Osteoblast (primary cell): ENCODE data around the gene SEC61A2. TPM values are rescaled to one million over a fixed set of nuclear protein-coding genes. Genes with fewer than 3 reads are reported as not detected.

Experiments used
- DNase-seq: peaks from one replicate; pipeline ENCODE4 v3.0.0; 2011; ENCODE audit warnings: low spot score, mixed read lengths; ENCODE audit not compliant: insufficient read length; ENCODE audit errors: missing footprints
- H2AFZ ChIP-seq: 2 replicates; pipeline ENCODE4 v1.6.0; 2011; ENCODE audit warnings: mild to moderate bottlenecking, low read length
- H3K27ac ChIP-seq: 2 replicates; pipeline ENCODE4 v1.5.1; 2011; ENCODE audit warnings: mild to moderate bottlenecking, low read depth, low read length, moderate library complexity
- H3K27me3 ChIP-seq: 2 replicates; pipeline ENCODE4 v1.6.0; 2012; ENCODE audit warnings: mild to moderate bottlenecking, control low read depth, inconsistent platforms, low read length, moderate library complexity; ENCODE audit not compliant: insufficient read depth
- H3K36me3 ChIP-seq: 2 replicates; pipeline ENCODE4 v1.5.1; 2011; ENCODE audit warnings: mild to moderate bottlenecking, low read length, control low read depth, moderate library complexity; ENCODE audit not compliant: insufficient read depth
- H3K4me1 ChIP-seq: 2 replicates; pipeline ENCODE4 v1.5.1; 2011; ENCODE audit warnings: mild to moderate bottlenecking, low read length, control low read depth, moderate library complexity; ENCODE audit not compliant: insufficient read depth
- H3K4me2 ChIP-seq: 2 replicates; pipeline ENCODE4 v1.6.0; 2011; ENCODE audit warnings: mild to moderate bottlenecking, low read length; ENCODE audit not compliant: insufficient read depth
- H3K4me3 ChIP-seq: fragments of 200-600 bp; sonication (generic); 3 replicates; pipeline ENCODE4 v1.5.1; 2012; ENCODE audit warnings: mild to moderate bottlenecking, low read length, inconsistent platforms; ENCODE audit not compliant: insufficient read depth
- H3K79me2 ChIP-seq: 2 replicates; pipeline ENCODE4 v1.6.0; 2012; ENCODE audit warnings: mild to moderate bottlenecking, low read length, control low read depth, inconsistent platforms; ENCODE audit not compliant: insufficient read depth
- H3K9me3 ChIP-seq: 2 replicates; pipeline ENCODE4 v1.5.1; 2011; ENCODE audit warnings: low read depth, low read length, control low read depth
- H4K20me1 ChIP-seq: 2 replicates; pipeline ENCODE4 v1.6.0; 2012; ENCODE audit warnings: mild to moderate bottlenecking, low read length, control low read depth; ENCODE audit not compliant: insufficient read depth
- CTCF ChIP-seq: IDR thresholded peaks from 2 replicates; pipeline ENCODE4 v1.5.1; 2011; ENCODE audit warnings: mild to moderate bottlenecking, low read depth, low read length, moderate library complexity; ENCODE audit errors: extremely low read depth
- total RNA-seq: library from RNA; depleted of rRNA; stranded (reverse); fragments of >200 nt; gene quantifications from 2 replicates; pipeline ENCODE4 v1.2.3, GENCODE V29; 2012

Gene SEC61A2
- total RNA-seq, 1 donor, result 9.4 TPM

- Histone ChIP-seq H3K27me3 (no peaks in the 10 kb centered on the region), H3K79me2 (peaks cover 76% of the 10 kb centered on the region), H4K20me1 (no peaks in the 10 kb centered on the region), H3K4me1 (peaks cover 26% of the 10 kb centered on the region), H3K36me3 (peaks cover 18% of the 10 kb centered on the region), H3K9me3 (no peaks in the 10 kb centered on the region), H2AFZ (no peak overlapping the region), H3K4me3 (no peak overlapping the region), H3K4me2 (no peak overlapping the region), H3K27ac (no peak overlapping the region)
- no peak for TF ChIP-seq CTCF
- DNase-seq, result no peak
Observed at GRCh38 chr10:12189426-12189825, 59.9 kb downstream of the SEC61A2 start.

GRCh38 chr10:12191715-12192114, 62.2 kb downstream of the SEC61A2 start:
- Histone ChIP-seq H3K27ac (peak overlapping the region; percentile 72), H4K20me1 (no peaks in the 10 kb centered on the region), H3K36me3 (peaks cover 5% of the 10 kb centered on the region), H3K9me3 (no peaks in the 10 kb centered on the region), H3K4me3 (peak overlapping the region; percentile 19), H3K4me2 (peak overlapping the region; percentile 11), H3K79me2 (peaks cover 84% of the 10 kb centered on the region), H3K27me3 (no peaks in the 10 kb centered on the region), H3K4me1 (peaks cover 28% of the 10 kb centered on the region), H2AFZ (no peak overlapping the region)
- TF ChIP-seq CTCF, result no peak
- peak; percentile 80 for DNase-seq

- no peak for DNase-seq
- Histone ChIP-seq H2AFZ (no peak overlapping the region), H3K27me3 (no peaks in the 10 kb centered on the region), H3K79me2 (peaks cover 85% of the 10 kb centered on the region), H3K4me2 (peak overlapping the region; percentile 36), H4K20me1 (peaks cover 3% of the 10 kb centered on the region), H3K4me3 (no peak overlapping the region), H3K27ac (peak overlapping the region; percentile 36), H3K4me1 (peaks cover 28% of the 10 kb centered on the region), H3K9me3 (no peaks in the 10 kb centered on the region), H3K36me3 (no peaks in the 10 kb centered on the region)
- TF ChIP-seq CTCF, result no peak
Observed at GRCh38 chr10:12193193-12193592, 63.7 kb downstream of the SEC61A2 start.

- Histone ChIP-seq H3K4me1 (peaks cover 28% of the 10 kb centered on the region), H4K20me1 (peaks cover 3% of the 10 kb centered on the region), H3K27me3 (no peaks in the 10 kb centered on the region), H3K27ac (peak overlapping the region; percentile 96), H3K4me3 (peak overlapping the region; percentile 81), H2AFZ (peak overlapping the region; percentile 97), H3K79me2 (peaks cover 85% of the 10 kb centered on the region), H3K4me2 (peak overlapping the region; percentile 89), H3K9me3 (no peaks in the 10 kb centered on the region), H3K36me3 (peaks cover 8% of the 10 kb centered on the region)
- peak; percentile 69 for DNase-seq
- no peak for TF ChIP-seq CTCF
Observed at GRCh38 chr10:12194752-12195271, 65.3 kb downstream of the SEC61A2 start.
